ENCODE measurements around the gene SMIM1.
"Not testable (repeated sequence)": the region's sequence is repeated elsewhere in the genome, so short reads cannot be mapped to it uniquely, and the experiment has no call there.

SMIM1 gene

DNA sequence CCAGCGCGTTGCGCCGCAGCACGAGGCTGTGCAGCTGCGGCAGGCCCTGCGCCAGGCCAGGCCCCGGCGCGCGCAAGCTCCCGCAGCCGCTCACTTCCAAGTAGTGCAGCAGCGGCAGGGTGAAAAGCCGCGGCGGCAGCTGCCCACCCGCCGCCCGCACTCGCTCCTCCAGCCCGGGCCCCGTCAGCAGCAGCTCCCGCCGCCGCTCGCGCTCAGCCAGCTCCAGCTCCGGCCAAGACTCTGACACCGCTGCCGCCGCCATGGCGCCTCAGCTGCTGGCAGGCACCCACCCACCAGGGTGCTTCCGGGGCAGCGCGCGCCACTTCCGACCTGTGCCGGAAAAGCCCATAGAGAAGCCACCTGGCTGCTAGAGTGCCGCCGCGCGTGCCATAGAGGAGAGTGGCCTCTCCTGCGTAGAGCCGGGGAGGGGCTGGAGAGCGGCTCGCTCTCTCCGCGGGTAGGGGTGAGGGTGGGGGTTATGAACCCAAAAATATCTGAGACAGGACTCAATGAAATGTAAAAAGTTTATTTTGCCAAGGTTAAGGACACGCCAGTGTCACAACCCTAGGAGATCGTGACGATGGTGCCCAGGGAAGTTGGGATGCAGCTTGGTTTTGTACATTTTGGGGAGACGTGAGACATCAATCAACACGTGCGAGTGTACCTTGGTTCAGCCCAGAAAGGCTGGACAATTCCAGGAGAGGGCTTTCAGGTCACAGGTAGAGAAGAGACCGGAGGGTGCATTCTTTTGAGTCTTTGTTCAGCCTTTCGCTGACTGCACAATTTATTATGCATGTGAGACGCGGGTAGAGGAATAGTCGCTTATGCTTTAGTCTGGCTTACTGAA, 23.9 kb downstream of the SMIM1 start, which contains the start of gene LRRC47:
LRRC47 (minus strand) TSS at position 284 of the 847 bp plus-strand sequence; CDS start at position 262, 22 bp downstream.
- peak; percentile 94 for DNase-seq

- DNase-seq: no peak
These were observed 27.6 kb downstream of the SMIM1 start for GRCh38 chr1:3799976-3800685.

DNA sequence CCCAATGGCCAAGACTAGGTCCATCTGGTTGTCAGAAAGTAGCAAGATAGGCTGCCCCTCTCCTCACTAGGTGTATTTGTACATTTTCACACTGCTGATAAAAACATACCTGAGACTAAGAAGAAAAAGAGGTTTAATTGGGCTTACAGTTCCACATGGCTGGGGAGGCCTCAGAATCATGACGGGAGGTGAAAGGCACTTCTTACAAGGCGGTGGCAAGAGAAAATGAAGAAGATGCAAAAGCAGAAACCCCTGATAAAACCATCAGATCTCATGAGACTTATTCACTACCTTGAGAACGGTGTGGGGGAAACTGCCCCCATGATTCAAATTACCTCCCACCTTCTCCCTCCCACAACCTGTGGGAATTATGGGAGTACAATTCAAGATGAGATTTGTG, 28.2 kb downstream of the SMIM1 start:
- not testable (repeated sequence) for DNase-seq

DNA sequence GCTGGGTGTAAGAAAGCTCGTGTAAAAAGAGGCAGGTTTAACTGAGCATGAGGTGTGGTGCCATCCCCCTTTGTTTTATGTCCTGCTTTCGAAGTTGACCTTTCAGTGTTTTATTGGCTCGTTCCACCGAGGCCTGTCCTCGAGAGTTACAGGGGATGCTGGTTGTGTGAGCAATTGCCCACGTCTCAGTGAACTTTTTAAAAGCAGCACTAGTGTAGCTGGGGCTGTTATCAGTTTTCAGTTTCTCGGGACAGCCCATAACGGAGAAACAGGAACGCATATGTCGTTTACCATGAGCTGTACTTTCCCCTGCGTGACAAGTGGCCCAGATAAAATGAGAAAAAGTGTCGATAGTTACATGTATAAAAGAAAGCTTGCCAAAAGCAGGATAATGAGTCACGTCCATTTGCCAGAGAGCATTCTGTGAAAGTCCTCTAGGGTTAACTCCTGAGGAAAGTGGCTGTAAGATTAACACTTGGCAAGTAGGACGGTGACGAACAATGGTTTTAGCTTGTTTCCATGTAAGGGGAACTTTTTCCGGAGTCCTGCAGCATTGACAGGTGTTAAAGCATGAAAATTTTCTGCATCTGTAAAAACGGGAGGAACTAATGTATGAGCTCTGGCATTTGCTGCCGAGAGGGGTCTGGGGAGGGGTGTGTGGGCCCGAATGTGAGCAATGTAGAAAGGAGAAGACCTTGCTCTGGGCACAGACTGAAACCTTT, 31.5 kb downstream of the SMIM1 start:
- no peak for DNase-seq

DNA sequence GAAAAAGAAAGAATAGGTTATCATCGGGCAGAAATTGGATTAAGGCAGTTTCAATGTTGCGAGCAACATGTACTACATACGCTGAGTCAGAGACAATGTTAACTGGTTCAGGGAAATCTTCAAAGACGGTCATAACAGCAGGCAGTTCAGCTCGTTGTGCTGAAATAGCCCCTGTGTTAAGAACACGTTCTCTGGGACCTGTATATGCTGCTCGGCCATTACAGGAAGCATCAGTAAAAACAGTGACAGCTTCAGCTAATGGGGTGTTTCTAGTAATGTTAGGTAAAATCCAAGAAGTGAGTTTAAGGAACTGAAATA, 32.0 kb downstream of the SMIM1 start:
- not testable (repeated sequence) for DNase-seq

- no peak for DNase-seq
These were observed 32.5 kb downstream of the SMIM1 start for GRCh38 chr1:3805038-3805437.

- DNase-seq: no peak
These were observed 35.2 kb downstream of the SMIM1 start for GRCh38 chr1:3807769-3808168.

GRCh38 chr1:3809680-3810079, 37.1 kb downstream of the SMIM1 start:
- no peak for DNase-seq

GRCh38 chr1:3810149-3810761, 37.7 kb downstream of the SMIM1 start:
- DNase-seq: not testable (repeated sequence)

GRCh38 chr1:3811595-3811911, 39.0 kb downstream of the SMIM1 start:
- DNase-seq: no peak

- no peak for DNase-seq
These were observed 41.5 kb downstream of the SMIM1 start for GRCh38 chr1:3814065-3814464.

- no peak for DNase-seq
These were observed 42.4 kb downstream of the SMIM1 start for GRCh38 chr1:3814771-3815561.

- DNase-seq: no peak
These were observed 44.0 kb downstream of the SMIM1 start for GRCh38 chr1:3816331-3817137.

DNA sequence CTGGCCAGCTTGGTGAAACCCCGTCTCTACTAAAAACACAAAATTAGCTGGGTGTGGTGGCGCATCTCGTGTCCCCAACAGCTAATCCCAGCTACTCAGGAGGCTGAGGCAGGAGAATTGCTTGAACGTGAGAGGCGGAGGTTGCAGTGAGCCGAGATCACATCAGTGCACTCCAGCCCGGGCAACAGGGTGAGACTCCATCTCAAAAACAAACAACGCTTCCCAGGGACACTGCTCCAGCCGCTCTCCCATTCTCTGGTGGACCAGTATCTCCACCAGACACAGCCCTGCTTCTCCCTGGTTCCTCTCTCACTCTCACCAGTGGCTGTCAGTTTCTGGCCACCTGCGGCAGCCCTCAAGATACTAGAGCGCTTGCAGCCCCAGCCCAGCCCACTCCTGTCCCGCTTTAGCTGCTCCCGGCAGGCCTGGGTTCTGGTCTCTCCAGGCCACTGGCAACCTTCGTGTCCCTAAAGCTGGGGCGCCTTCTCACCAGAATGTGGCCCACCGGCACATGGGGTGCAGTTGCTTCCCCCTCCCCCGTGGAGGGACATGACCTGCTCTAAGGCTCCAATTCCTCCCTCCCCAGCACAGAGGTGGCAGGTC, 44.7 kb downstream of the SMIM1 start:
- no peak for DNase-seq

- no peak for DNase-seq
These were observed 45.5 kb downstream of the SMIM1 start for GRCh38 chr1:3817821-3818597.

DNA sequence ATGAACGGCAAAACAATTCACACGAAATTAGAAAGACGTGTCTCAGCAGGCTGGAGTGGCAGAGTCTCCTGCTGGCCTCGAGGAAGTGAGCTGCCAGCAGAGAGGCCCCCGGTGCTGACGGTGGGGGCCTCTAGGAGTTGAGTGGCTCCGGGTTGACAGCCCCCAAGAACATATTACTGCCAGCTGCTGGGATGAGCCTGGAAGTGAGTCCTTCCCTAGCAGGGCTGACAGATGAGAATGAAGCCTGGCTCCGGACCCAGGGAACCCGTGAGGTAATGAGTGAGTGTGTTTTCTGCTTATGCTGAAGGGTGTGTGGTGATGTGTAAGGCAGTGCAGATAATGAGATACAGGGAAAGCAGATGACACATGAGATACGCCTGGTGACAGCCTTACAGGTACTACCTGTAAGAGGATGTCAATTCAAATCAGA, 47.2 kb downstream of the SMIM1 start:
- no peak for DNase-seq

- no peak for DNase-seq
These were observed 47.8 kb downstream of the SMIM1 start for GRCh38 chr1:3820316-3820715.

GRCh38 chr1:3821004-3821403, 48.5 kb downstream of the SMIM1 start:
- no peak for DNase-seq

DNA sequence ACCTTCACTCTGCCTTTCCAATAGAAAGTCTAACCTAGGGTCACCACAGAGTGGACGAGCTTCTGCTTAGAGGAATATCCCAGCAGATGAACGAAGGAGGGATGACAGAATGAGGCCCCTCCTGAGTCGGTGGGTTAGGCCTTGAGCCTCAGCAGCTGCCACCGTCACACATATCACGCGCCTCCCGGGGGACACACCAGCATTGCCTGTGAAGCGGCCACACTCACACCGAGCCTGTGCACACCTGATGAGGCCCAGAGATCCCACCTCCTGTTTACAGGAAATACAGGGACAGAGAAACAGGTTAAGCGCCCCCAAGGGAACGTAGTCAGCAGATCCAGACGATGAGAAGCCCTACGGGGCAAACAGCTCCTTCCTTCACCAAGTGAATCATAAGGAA, 48.9 kb downstream of the SMIM1 start:
- DNase-seq: no peak

GRCh38 chr1:3821908-3822307, 49.4 kb downstream of the SMIM1 start:
- no peak for DNase-seq
